Fibroblast of the conjunctiva (primary cell): ENCODE results near the gene RPN2.
"Not testable (repeated sequence)": the region's sequence is repeated elsewhere in the genome, so short reads cannot be mapped to it uniquely, and the experiment has no call there.

Experiments
- DNase-seq: peaks from one replicate; pipeline ENCODE4 v3.0.0-alpha.2; 2010; ENCODE audit warnings: low read depth

RPN2 gene

DNA sequence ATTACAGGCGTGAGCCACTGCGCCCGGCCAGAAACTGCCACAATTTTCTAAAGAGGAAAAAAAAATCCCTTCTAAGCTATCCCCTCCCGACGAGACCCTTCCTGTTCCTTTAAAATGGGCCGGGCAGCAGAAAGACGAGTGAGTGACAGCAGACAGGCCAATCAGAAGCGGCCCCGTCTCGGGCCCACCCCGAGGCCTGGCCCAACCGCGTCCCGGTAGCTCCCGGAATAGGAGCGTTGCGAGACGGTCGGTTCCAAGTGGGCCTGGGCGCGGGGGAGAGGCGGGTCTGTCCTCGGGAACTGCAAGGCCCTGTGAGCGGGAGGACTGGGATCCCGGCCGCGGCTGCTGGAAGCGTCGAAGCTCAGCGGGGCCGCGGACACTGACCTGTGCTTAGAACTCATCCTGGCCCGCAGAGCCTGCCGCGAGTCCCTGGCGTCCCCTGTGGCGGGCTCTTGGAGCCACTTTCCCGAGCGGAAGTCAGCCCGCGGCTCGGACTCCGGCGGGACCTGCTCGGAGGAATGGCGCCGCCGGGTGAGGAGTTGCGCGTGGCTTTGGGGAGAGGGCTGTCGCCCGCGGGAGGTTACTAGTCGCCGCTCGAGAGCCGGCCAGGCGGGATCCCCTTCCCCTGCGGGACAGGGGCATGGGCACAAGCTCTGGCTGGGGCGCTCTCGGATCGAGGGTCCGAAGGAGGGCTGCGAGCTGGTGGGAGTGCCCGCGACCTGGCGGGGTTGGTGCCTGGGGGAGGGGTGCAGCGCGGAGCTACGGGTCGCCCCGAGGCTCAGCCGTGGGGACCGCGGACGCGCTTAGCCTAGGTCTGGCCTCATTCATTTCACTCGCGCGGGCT lies at the start of gene RPN2, which contains the start of gene MROH8:
RPN2 (plus strand) TSS at position 492 of the 844 bp plus-strand sequence; CDS start at position 519, 27 bp downstream.
MROH8 (minus strand) TSS at position 710 of the 844 bp plus-strand sequence.
- DNase-seq: peak; percentile 96

DNA sequence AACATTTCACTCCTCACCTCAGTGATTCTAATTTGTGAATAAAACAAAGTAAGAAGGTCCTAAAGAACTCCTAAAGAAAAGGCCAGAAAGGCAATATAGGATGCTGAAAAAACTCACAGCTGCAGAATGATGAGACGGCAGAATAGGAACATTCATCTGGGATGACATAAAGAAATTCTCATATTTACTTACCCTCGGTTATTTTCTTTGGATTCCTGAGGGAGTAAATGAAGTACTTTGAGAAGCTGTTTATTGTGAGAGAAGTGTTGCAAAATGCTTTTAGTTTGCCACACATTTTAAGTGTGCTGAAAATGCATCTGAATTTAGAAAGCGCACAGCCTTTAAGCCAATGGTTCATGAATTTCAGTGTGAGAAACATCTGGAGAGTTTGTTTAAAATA lies 47.6 kb upstream of the RPN2 start:
- no peak for DNase-seq

DNA sequence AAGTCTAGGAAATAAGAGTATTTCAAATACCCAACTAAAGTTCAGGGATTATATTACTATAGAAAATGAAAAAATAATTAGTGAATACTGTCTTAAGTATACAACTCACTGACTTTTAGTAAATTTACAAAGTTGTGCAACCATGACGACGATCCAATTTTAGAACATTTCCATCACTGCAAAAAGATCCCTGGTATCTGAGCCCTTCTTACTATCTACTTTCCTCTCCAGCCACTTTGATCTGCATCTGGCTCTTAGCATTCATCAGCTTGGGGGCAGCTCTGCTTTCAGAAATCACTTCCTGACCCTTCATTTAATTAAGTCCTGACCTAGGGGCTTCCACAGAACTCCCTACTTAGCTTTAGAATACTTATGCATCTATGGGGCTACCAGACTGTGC lies 45.2 kb upstream of the RPN2 start:
- no peak for DNase-seq

DNA sequence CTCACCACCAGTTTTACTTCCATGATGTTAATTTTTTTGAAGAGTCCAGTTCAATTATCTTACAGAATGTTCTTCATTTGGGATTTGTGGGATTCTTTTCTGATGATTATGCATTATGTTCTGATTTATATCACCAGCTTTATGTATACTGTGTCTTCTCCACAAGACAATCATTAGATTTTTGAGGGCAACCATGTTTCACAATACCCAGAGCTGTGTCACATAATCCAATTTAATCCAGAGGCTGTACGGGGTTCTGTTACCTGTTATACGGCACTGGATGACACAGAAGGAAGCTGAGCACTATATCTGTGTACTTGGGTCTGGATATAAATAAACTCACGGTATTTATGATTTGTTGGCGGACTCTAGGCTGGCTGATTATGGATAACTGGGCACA lies 41.6 kb upstream of the RPN2 start:
- DNase-seq: no peak

DNA sequence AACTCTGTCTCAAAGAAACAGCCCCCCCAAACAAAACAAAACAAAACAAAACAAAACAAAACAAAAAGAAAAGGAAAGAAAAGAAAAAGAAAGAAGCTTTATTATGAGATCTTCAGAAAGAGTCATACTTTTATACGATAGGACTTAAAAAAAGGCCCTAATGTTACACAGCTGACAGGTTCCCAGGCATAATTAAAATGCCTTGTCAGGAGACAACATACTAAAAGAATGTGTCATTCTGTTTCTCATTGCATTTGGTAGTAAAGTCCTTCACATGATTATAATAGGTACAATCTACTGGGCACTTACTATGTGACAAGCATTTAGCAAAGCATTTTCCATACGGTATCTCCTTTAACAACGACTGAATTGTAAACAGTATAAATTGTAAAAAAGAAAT lies 36.4 kb upstream of the RPN2 start:
- no peak for DNase-seq

DNA sequence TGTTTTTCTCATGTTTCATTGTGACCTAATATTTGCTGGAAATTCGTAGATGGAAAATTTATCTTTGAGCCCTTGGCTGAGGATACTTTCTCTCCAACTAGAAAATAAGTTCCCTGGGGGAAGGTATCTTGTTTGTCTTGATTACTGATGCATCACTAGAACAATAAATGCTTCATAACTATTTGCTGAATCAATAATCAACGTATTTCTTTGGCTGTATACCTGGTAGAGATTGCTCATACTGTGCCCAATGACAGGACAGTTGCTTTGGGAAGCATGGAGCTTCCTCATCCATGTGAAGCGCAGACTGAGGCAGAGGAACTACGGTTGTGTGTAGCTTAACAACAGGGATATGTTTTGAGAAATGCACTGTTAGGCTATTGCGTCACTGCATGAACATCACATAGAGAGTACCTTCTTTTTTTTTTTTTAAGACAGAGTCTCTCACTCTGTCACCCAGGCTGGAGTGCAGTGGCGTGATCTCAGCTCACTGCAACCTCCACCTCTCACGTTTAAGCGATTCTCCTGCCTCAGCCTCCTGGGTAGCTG lies 34.2 kb upstream of the RPN2 start:
- DNase-seq: no peak

DNA sequence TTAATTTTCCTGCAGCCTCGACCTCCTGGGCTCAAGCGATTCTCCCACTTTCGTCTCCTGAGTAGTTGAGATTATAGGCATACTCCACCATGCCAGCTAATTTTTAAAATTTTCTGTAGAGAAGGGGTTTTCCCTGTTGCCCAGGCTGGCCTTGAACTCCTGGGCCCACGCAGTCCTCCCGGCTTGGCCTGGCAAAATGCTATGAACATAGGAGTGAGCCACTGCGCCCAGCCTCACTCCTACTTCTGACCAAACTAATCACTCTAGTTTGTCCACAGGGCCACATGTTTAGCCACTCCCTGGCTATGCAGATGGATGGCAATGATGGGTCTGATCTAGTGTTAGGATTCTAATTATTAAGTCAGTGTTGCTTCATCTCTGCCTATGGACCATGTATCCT lies 31.9 kb upstream of the RPN2 start:
- DNase-seq: no peak

DNA sequence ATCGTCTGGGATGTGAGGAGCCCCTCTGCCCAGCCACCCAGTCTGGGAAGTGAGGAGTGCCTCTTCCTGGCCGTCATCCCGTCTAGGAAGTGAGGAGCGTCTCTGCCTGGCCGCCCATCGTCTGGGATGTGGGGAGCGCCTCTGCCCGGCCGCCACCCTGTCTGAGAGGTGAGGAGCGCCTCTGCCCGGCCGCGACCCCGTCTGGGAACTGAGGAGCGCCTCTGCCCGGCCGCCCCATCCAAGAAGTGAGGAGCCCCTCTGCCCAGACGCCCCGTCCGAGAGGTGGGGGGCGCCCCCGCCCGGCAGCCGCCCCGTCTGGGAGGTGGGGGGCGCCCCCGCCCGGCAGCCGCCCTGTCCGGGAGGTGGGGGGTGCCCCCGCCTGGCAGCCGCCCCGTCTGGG lies 28.3 kb upstream of the RPN2 start:
- not testable (repeated sequence) for DNase-seq

DNA sequence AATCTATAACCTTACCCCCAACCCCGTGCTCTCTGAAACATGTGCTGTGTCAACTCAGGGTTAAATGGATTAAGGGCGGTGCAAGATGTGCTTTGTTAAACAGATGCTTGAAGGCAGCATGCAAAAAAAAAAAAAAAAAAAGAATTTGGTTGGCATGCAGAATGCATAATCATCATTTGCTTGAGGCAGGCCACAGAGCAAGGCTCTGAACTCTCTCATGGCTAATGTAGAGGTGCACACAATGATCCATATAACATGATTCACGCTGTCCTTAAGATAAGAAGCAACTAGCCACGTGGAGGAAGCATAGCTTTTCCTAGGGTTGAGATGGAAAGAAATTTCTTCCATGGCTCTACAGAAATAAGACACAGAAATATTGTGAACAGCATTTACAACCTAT lies 27.6 kb upstream of the RPN2 start:
- no peak for DNase-seq

DNA sequence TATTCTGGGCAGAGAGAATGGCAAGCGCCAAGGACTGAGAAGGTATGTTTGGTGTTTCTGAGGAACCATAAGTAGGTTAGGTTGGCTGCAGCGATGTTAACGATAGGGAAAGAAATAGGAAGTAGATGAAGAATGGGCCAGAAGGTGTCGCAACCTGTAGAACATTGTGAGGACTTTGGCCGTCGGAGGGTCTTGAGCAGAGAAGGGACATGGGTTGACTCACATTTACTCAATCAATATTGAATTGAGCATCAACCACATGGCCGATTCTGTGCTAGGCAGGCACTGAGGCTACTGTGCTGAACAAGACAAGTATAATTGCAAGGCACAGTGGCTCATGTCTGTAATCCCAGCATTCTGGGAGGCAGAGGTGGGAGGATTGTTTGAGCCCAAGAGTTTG lies 26.8 kb upstream of the RPN2 start:
- DNase-seq: no peak

DNA sequence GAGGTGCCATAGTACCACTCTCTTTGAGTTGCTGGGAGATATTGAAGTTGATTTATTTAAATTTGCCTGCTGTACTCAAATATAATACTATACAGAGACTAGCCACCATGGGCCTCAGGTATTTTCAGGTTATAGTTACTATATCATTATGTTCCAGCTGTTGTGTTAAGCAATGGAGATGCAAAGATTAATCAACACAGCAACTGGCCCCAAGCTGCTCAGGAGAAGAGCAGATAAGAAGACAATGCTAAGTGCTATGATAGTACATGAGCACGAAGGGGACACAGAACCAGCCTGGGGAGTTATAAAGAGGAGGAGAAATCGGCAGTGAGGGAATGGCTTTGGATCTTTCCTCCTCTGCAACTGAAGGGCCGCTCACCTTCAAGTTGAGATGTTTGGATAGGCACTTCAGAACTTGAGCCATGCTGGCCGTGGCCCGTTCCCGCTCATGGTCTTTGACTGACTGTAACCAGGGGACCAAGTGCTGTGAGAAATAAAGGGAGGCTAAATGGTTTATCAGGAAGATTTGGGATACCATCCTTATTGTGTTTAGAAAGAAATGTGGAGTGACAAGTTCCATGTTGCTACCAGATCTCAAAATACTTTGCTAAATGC lies 24.3 kb upstream of the RPN2 start:
- no peak for DNase-seq

DNA sequence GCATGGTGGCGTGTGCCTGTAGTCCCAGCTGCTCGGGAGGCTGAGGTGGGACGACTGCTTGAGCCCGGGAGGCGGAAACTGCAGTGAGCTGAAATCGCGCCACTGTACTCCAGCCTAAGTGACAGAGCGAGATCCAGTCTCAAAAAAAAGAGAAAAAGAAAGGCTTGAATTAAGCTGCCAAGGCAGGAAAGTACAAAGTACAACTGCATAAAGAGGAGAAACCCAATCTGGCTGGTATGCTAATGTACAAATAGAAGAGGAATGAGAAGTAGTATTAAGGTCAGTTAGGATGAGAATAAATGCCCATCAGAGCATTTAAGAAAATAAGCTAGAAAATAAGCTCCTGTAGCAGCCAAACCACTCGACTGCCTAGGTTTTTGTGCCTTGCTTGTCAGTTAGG lies 23.1 kb upstream of the RPN2 start:
- no peak for DNase-seq

DNA sequence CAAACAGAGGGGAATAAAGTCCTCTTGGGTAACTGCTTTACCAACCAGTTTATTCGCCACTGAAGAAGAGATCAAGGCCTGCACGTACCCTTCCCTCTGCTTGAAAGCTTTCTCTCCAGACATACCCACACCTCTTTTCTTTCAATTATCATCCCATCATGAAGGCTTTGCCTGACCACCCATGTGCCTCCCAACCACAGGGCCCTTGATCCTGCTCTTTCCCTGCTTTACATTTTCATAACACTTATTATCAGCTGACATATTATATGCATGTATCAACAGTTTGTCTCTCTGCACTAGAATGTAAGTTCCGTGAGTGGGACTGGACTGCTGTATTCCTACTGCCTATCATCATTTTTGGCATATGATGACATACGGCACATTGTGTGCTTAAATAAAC lies 20.9 kb upstream of the RPN2 start:
- DNase-seq: no peak

DNA sequence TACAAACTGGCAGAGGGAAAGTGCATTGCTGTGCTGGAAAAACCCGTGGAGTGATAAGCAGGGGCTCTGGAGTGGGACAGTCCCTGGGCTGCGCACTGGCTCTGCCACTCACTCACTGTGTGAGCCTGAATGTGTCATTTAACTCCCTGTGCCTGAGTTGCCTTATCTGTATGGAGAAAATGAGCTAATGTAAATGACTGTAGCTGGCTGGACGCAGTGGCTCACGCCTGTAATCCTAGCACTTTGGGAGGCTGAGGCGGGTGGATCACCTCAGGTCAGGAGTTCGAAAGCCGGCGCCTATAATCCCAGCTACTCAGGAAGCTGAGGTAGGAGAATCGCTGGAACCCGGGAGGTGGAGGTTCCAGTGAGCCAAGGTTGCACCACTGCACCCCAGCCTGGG lies 18.4 kb upstream of the RPN2 start:
- DNase-seq: no peak

DNA sequence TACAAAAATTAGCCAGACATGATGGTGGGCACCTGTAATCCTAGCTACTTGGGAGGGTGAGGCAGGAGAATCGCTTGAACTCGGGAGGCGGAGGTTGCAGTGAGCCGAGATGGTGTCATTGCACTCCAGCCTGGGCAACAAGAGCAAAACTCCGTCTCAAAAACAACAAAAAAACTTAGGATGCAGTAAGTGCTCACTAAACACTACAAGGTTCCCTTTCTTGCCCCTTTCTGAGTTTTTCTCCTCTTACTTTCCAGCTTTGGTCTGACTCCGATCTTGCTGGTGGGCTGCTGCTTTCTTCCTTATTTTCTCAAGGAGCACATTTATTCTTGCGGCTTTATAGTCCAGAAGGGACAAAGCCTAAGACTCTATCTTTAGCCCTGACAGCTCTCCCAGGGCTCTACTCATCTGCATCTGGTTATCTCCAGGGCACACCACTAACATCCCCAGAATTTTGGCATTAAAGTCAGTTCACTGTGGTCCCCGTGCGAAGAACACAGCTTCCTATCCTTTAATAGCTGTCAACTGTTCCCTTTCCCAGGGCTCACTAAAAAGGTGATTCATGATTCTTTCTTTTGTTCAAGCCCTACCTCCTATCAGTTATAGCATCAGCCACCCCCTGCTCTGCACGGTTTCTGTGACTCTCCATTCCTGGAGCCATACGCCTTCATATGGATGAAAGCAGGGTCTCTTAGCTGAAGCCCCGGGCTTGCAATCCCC lies 17.1 kb upstream of the RPN2 start:
- DNase-seq: no peak

DNA sequence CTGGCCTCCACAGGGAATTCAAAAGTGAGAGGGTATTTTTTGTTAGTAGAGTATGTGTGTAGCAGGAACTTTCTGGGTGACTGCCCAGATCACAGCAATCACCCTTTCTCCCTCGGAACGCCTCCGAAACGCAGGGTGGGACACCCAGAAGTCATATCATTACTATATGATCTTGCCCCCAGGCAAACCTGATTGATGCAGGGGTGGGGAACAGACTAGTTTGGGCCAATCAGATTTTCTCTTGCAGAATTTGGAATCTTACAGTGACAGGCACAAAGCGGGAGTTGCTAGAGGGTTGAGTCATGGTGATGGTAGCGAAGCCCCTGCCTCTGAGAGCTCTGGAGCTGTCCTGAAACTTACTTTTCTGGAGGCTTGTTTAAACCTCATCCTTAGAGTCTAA lies 16.5 kb upstream of the RPN2 start:
- no peak for DNase-seq

DNA sequence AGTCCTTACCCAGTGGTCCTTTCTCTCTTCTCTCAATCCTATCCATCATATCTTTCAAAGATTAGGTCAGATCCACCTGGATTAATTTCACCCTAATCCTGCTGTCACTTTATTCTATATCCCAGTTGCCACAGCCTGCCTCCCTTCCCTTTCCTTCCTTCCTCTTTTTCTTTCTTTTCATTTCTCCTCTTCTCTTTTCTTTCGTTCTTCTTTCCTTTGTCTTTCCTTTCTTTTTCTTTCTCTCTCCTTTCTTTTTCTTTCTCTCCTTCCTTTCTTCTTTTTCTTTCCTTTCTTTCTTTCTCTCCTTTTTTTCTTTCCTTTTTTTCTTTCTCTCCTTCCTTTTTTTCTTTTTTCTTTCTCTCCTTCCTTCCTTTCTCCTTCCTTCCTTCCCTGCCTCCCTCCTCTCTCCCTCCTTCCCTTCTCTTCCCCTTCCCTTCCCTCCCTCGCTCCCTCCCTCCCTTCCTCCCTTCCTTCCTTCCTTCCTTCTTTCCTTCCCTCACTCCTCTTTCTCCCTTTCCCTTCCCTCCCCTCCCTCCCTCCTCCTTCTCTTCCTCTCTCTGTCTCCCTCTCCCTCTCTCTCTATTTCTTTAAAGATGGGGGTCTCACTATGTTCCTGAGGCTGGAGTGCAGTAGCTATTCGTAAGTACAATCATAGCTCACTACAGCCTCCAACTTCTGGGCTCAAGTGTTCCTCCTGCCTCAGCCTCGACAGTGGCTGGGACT lies 15.1 kb upstream of the RPN2 start:
- DNase-seq: no peak

DNA sequence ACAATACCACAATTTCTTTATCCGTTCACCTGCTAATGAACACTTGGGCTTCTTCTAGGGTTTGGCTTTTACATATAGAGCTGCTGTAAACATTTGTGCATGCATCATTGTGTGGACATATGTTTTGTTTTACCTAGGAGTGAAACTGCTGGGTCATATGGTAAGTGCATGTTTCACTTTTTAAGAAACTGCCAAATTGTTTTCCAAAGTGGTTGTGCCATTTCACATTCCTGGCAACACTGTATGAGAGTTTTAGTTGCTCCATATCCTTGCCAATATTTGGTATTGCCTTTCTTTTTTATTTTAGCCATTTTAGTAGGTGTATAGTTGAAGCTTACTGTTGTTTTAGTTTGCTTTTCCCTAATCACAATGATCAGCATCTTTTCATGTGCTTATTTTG lies 14.1 kb upstream of the RPN2 start:
- DNase-seq: no peak

DNA sequence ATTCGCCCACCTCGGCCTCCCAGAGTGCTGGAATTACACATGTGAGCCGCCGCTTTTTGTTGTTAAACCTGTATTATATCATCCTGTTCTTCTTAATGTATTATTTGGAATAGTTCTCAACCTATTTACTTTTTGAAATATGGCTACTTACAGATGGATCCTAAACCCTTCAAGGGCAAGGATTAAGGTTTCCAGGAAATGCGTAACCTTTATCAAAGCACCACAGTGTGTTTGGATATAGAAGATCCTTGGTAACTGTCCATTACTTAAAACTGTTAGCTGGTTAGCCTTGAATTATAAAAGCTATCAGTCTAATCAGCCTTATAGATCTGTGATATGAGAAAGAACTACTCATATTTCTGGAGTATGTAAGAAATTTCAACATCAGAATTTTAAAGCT lies 12.3 kb upstream of the RPN2 start:
- DNase-seq: no peak

DNA sequence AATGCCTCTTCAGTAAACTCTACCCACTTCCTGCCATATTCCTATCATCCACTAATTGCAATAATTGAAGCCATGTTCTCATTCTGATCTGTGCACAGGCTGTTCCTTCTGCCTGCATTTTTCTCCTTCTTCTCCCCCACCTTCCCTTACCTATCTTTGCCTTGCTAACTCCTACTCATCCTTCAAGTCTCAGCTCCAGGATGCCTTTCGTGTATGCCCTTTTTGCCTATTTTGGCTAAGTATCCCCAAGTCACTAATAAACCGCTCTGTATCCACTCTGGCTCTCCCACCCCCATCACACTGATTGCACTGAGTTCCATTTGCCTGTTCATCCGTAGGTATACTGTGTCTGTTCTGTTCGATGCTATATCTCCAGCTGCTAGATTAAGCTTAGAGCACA lies 6.3 kb upstream of the RPN2 start:
- no peak for DNase-seq

DNA sequence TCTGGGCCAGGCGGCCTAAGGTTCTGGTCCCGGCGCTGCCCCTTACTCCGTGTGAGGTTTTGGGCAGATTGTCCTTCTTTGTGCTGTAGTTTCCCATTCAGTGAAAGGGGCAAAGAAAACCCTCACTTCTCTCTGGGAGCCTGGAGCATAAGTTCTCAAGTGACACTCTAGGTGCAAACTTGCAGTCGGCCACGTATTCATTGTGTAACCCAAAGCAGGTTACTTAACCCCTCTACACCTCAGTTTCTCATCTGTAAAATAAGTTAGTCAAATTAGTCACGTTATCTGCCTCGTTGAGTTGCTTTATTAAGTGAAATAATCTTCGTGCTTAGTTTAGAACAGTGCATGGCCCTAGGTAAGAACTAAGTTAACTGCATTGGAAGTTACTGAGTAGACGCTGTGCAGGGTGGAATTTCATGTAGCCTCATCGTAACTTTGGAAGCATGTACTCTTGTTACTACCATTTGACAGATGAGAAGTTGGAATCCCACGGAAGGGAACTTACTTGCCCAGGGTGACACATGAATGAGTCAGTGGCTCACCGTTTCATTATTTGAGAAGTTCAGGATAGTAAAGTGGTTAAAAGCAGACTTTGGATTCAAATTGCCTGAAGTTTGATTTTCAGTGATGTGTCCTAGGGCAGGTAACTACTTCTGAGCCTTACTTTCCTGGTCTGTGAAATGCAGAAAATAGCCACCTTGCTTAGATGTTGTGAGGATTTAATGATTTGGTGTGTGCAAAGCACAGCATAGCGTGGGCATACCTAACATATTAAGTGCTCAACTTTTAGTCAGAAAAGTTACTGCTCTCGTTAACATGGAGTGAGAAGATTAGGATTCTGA lies 774 bp downstream of the RPN2 start:
- no peak for DNase-seq
